Progenitor cell of endocrine pancreas (in vitro differentiated cells): ENCODE measurements around the gene ZNF497. TPM values are rescaled to one million over a fixed set of nuclear protein-coding genes. Genes with fewer than 3 reads are reported as not detected.

Source experiments
- DNase-seq: peaks from one replicate; pipeline ENCODE4 v3.0.0; 2021; ENCODE audit warnings: low spot score; ENCODE audit not compliant: unreplicated experiment
- H3K27ac Mint-ChIP-seq: 2 replicates; pipeline ENCODE4 v1.8.0; 2021; ENCODE audit warnings: mild to moderate bottlenecking, moderate library complexity, mixed read lengths
- H3K27me3 Mint-ChIP-seq: 2 replicates; pipeline ENCODE4 v1.8.0; 2021; ENCODE audit warnings: mixed read lengths
- H3K36me3 Mint-ChIP-seq: 2 replicates; pipeline ENCODE4 v1.8.0; 2022; ENCODE audit warnings: mixed read lengths; ENCODE audit not compliant: insufficient read depth
- H3K4me1 Mint-ChIP-seq: 2 replicates; pipeline ENCODE4 v1.8.0; 2021; ENCODE audit warnings: low read depth, mixed read lengths
- H3K4me3 Mint-ChIP-seq: 2 replicates; pipeline ENCODE4 v1.8.0; 2021; ENCODE audit warnings: low read depth, mild to moderate bottlenecking, moderate library complexity, mixed read lengths
- H3K9me3 Mint-ChIP-seq: 2 replicates; pipeline ENCODE4 v1.8.0; 2021; ENCODE audit warnings: low read depth, mixed read lengths
- total RNA-seq: library from RNA; stranded (reverse); gene quantifications from 2 replicates; pipeline ENCODE4 v1.2.1, GENCODE V29; 2021
- TF ChIP-seq, protein P1 (sequence below): fragments of 200-600 bp; sonication (generic); IDR thresholded peaks from one replicate; pipeline ENCODE4 v1.5.0; 2021; ENCODE audit warnings: antibody characterized with exemption, mild to moderate bottlenecking; ENCODE audit not compliant: unreplicated experiment

Gene ZNF497
- total RNA-seq, 1 donor from 2014 or later = 13.4 TPM

DNA sequence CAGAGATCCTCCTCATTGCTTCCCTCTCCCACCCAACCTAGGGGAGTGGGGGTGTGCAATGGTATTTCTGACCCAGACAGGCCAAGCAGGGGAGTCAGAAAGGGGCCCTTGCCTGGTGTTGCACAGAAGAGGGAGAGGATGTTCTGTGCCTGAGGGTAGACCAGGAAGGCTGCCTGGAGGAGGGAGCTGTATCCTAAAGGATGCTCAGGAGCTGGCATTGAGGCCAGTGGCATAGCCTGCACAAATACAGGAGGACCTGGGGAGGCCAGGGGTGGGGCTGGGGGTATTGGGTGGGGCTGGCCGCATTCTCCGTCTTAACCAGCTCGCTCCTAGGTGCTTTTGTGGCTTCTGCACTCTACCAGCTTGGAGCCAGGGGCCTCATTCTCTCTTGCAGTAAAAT is 37.4 kb upstream of the ZNF497 start:
- DNase-seq = no peak
- Mint-ChIP-seq H3K9me3 (no peaks in the 10 kb centered on the region), H3K36me3 (peaks cover 3% of the 10 kb centered on the region), H3K4me1 (peaks cover 18% of the 10 kb centered on the region), H3K4me3 (peak overlapping the region; percentile 87), H3K27ac (no peak overlapping the region), H3K27me3 (peaks cover 18% of the 10 kb centered on the region)
- TF ChIP-seq, protein P1, sequence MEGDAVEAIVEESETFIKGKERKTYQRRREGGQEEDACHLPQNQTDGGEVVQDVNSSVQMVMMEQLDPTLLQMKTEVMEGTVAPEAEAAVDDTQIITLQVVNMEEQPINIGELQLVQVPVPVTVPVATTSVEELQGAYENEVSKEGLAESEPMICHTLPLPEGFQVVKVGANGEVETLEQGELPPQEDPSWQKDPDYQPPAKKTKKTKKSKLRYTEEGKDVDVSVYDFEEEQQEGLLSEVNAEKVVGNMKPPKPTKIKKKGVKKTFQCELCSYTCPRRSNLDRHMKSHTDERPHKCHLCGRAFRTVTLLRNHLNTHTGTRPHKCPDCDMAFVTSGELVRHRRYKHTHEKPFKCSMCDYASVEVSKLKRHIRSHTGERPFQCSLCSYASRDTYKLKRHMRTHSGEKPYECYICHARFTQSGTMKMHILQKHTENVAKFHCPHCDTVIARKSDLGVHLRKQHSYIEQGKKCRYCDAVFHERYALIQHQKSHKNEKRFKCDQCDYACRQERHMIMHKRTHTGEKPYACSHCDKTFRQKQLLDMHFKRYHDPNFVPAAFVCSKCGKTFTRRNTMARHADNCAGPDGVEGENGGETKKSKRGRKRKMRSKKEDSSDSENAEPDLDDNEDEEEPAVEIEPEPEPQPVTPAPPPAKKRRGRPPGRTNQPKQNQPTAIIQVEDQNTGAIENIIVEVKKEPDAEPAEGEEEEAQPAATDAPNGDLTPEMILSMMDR = no peak

DNA sequence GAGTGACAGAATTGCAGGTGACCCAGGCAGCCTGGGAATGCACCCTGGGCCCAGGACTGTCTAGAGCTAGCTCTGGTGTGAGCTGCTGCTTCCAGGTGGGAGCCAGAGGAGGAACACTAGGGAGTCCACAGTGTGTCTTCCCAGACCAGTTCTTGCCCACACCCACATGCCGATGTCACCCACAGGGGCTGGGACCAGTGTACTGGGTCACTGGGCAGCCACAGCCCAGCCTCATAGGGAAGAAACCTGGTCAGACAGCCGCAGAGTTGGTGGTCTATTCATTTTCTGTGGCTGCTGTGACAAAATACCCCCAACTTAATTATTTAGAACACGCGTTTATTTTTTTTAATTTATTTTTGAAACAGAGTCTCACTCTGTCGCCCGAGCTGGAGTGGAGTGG is 36.0 kb upstream of the ZNF497 start:
- Mint-ChIP-seq H3K9me3 (no peaks in the 10 kb centered on the region), H3K36me3 (peaks cover 14% of the 10 kb centered on the region), H3K4me3 (no peak overlapping the region), H3K27me3 (peaks cover 20% of the 10 kb centered on the region), H3K27ac (no peak overlapping the region), H3K4me1 (peaks cover 15% of the 10 kb centered on the region)
- DNase-seq = no peak
- TF ChIP-seq, protein P1 = no peak

DNA sequence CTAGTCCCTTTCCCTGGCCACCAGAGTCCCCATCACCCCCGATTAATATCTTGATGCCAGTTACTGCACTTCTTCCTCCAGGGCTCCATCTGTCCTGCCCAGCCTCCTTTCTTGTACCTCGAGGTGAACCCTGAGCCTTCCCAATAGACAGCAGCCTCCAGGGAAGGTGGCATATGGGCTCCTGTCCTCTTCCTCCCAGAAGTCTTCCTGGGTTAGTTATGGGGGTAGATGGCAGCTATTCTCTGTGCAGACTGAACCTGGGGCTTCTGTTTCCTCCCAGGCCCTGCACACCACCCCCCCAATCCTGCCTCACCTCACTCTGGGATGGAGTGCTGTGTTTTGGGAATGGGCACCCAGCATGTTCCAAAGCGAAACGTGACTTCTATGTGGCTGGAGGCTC is 35.5 kb upstream of the ZNF497 start:
- H3K4me1 Mint-ChIP-seq = peaks cover 15% of the 10 kb centered on the region
- H3K27me3 Mint-ChIP-seq = peaks cover 20% of the 10 kb centered on the region
- H3K4me3 Mint-ChIP-seq = no peak overlapping the region
- TF ChIP-seq, protein P1 = no peak
- H3K9me3 Mint-ChIP-seq = no peaks in the 10 kb centered on the region
- DNase-seq = no peak
- peaks cover 17% of the 10 kb centered on the region for H3K36me3 Mint-ChIP-seq
- no peak overlapping the region for H3K27ac Mint-ChIP-seq

DNA sequence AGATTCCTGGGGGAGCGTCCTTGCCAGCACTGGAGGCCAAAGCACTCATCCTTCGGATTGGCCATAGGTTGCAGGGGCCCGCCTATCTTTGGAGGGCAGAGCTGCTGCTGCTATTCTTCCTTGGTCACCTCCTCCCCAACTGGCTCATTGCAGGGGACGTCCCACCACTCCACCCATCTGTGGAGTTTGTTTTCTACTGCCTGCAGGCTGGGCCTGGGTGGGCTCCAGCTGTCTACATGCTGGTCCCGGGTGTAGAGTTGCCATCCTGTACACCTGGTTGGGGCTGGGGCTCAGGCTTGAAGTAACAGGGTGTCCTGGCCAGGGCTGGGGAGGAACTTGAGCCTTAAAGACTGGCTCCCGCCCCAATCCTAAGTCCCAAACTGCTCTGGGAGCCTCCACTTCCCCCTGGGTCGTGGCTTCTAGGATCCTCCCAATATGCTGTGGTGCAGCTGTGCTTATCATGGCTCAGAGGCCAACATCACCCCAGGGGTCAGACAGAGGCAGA is 35.0 kb upstream of the ZNF497 start:
- Mint-ChIP-seq H3K27ac (no peak overlapping the region), H3K36me3 (peaks cover 20% of the 10 kb centered on the region), H3K4me1 (peaks cover 15% of the 10 kb centered on the region), H3K4me3 (no peak overlapping the region), H3K27me3 (peaks cover 20% of the 10 kb centered on the region), H3K9me3 (no peaks in the 10 kb centered on the region)
- DNase-seq = no peak
- TF ChIP-seq, protein P1 = no peak

DNA sequence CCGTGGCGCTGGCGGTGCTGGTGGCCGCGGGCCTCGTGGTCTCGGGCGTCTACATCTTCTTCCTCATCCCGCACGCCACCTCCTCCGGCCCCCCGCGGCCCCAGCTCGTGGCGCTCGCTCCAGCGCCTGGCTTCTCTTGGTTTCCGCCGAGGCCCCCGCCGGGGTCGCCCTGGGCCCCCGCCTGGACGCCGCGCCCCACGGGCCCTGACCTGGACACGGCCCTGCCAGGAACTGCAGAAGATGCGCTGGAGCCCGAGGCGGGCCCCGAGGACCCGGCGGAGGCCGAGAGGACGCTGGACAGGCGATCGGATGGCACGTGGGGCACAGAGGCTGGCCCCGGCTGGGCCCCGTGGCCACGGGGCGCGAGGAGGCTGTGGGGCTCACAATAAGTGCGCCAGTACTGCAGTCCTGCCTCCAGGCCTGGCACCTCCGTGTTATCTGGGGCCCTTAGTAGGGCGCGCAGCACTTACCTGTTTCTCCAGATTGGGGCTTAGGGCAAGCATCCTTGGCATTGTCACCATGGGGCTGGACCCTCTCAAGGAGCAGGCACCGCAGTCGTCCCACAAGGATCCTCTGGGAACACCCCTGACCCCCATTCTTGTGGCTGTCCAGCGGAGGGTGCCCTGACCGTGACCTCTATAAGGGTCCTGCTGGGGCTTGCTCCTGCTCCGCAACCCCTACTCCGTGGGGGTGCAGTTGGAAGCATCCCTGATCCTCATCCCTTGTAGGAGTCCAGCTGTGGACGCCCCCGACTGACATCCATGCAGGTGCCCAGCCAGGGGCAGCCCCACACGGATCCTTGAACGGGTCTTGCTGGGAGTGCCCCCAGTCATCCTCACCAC is 34.4 kb upstream of the ZNF497 start:
- H3K27me3 Mint-ChIP-seq = peaks cover 20% of the 10 kb centered on the region
- peaks cover 20% of the 10 kb centered on the region for H3K36me3 Mint-ChIP-seq
- H3K27ac Mint-ChIP-seq = no peak overlapping the region
- no peaks in the 10 kb centered on the region for H3K9me3 Mint-ChIP-seq
- DNase-seq = no peak
- TF ChIP-seq, protein P1 = no peak
- peaks cover 13% of the 10 kb centered on the region for H3K4me1 Mint-ChIP-seq
- no peak overlapping the region for H3K4me3 Mint-ChIP-seq
